Cardiac fibroblast (primary cell): ENCODE data around the gene MAN1A1.
A peak's percentile ranks its signal among the peaks of the same experiment; 100 is the strongest.

ENCODE experiments used
- DNase-seq, 2 donors: peaks; one replicate each; pipeline versions ENCODE4 v3.0.0 to v3.0.0-alpha.2; 2010; ENCODE audit warnings: low read depth in 2 of 2
- H3K4me3 ChIP-seq, 2 donors: replicated peaks in 1 of 2; 1 replicate in 1 of 2; 2 replicates in 1 of 2; pipeline ENCODE4 v1.5.1; 2011; ENCODE audit warnings: low read depth in 2 of 2, low read length in 2 of 2, mild to moderate bottlenecking in 2 of 2, moderate library complexity in 1 of 2
- TF ChIP-seq, protein P1 (sequence below): IDR thresholded peaks from one replicate; pipeline ENCODE4 v1.5.1; 2011; ENCODE audit warnings: low read depth, mild to moderate bottlenecking, low read length, inconsistent platforms

MAN1A1 gene

DNA sequence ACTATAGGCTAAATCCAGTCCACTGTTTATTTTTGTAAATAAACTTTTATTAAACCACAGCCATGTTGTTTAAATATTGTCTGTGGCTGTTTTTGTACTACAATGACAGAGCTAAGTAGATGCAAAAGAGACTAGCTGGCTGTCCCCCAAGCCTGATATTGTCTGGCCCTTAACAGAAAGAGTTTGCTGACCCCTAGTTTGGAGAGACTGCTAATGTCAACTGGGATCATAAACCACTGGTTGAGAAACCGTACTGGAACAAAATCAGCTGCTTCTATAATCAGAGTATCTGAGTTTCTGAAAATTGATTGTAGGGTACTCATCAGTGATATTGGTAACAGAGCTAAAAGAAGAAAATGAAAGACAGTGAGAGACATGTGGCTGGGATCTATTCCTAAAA, 168.5 kb downstream of the MAN1A1 start:
- TF ChIP-seq, protein P1, sequence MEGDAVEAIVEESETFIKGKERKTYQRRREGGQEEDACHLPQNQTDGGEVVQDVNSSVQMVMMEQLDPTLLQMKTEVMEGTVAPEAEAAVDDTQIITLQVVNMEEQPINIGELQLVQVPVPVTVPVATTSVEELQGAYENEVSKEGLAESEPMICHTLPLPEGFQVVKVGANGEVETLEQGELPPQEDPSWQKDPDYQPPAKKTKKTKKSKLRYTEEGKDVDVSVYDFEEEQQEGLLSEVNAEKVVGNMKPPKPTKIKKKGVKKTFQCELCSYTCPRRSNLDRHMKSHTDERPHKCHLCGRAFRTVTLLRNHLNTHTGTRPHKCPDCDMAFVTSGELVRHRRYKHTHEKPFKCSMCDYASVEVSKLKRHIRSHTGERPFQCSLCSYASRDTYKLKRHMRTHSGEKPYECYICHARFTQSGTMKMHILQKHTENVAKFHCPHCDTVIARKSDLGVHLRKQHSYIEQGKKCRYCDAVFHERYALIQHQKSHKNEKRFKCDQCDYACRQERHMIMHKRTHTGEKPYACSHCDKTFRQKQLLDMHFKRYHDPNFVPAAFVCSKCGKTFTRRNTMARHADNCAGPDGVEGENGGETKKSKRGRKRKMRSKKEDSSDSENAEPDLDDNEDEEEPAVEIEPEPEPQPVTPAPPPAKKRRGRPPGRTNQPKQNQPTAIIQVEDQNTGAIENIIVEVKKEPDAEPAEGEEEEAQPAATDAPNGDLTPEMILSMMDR, result no peak
- H3K4me3 ChIP-seq, result no peak overlapping the region
- no peak for DNase-seq

DNA sequence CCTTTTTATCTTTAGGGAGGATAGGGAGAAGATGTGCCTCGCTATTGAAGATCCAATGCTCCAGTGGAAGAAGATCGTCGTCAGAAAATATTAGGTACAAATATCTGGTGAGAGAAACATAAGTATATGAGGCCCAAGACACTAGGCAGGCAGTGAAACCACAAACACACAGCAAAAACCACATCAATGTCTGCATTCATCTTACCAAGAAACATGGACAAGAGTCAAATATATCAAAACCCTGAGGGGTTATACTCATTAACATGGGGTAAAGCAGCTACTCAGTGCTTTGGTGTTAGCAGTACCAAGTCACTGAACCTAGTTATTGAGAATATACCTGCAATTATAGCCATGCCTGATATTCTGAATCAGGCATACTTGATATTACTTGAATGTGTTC, 169.7 kb downstream of the MAN1A1 start:
- DNase-seq, result no peak

DNA sequence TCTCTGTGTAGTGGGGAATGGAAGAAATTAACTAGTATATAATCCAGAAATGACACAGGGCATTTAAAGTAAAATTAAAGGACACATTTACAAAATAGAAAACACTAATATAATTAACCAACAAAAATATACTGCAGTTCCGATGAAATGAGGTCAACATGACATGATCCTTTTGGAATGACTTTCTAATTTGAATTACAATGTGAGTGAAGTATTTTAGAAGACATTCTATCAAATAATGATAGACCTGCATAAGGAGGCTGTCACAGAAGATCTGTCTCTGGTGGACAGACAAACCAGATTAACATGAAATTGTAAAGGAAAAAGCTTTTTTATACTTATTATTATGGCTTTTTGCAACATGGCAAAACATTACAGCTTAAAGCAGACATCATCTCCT, 170.5 kb downstream of the MAN1A1 start:
- TF ChIP-seq, protein P1, result no peak
- no peak overlapping the region for H3K4me3 ChIP-seq
- DNase-seq, result no peak

More for the DNA sequence above, 169.7 kb downstream of the MAN1A1 start:
- no peak overlapping the region for H3K4me3 ChIP-seq
- TF ChIP-seq, protein P1, result no peak

DNA sequence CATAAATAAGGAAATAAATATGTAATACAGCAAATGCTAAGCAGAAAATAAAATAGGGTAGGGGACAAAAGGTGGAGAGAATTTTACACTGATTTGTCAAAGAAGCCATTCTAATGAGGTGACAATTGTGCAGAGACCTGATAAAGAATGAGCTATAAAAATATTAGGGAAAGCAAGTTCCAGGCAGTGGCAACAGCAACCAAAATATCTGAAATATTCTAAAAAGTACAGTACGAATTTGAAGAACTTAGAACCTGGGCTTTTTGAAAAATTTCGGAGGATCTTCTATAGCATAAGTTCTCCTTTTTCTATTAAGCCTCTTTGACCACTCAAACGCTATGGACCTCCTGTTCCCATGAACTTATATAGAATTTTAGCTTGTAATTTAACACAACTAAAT, 173.1 kb downstream of the MAN1A1 start:
- no peak for DNase-seq
- TF ChIP-seq, protein P1, result no peak
- H3K4me3 ChIP-seq, result no peak overlapping the region

DNA sequence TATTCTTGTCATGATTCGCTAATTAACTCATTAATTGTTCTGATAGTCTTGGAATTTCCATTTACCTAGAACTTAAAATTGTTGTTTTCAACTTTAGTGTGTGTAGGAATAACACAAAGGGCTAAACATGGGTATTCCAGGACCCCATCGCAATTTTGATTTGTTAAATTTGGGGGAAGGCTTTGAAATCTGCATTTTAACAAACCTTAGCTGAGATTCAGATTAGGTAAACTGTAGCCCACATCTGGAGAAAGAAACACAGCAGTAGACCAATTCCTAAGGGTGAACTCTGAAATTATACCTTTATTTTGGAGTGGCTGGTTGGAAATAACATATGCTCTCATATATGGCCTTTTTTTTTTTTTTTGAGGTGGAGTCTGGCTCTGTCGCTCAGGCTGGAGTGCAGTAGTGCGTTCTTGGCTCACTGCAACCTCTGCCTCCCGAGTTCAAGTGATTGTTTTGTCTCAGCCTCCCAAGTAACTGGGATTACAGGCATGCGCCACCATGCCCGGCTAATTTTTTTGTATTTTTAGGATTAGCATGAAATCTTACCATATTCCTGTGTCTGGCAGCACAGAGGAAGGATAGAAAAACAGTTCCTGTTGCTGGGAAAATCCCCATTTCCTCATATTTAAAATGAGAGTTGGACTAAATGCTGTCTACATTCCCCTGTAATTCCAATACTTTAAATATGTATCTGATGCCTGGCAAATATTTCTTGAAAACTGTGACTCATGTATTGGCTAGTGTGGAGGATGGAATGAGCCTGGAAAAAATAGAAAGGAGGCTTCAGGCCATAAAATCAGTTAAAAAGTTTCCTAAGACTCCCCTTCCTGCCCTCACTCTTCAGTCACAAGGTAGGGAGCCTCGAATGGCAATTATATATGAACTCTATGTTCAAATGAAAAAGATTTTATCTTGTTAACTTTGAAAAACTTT, 174.4 kb downstream of the MAN1A1 start:
- peak; percentile 27 to 57 for DNase-seq
- H3K4me3 ChIP-seq, result no peak overlapping the region
- TF ChIP-seq, protein P1, result no peak

DNA sequence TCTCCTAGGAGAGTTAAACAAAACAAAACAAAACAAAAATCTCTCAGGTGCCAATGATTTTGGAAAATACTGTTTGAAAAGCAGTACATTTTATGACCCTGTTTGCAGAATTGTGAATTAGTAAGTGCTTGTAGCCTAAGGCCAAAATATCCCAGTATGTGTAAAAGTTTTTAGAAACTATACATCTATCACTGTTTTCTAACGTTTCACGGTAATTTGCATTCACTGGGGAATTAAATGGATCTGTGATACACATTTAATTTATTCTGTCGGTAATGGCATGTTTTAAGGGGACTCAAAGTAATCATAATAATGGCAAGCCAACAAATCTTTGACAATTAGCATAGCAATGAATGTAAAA, 175.5 kb downstream of the MAN1A1 start:
- TF ChIP-seq, protein P1, result no peak
- H3K4me3 ChIP-seq, result no peak overlapping the region
- no peak for DNase-seq
